DOHH2 (cell line): Measurements from ENCODE around the gene DCDC2C.

Experiments
- CTCF ChIP-seq: fragments of 200-600 bp; sonication (generic); IDR thresholded peaks from one replicate; pipeline ENCODE4 v1.5.1; 2014; ENCODE audit warnings: antibody characterized with exemption, mild to moderate bottlenecking, low read depth, low read length; ENCODE audit not compliant: poor library complexity, severe bottlenecking
- EZH2phosphoT487 ChIP-seq: fragments of 200-600 bp; sonication (generic); IDR thresholded peaks from 2 replicates; pipeline ENCODE4 v1.6.1; 2017; ENCODE audit warnings: borderline replicate concordance, mild to moderate bottlenecking, antibody characterized with exemption, low read length, moderate library complexity, mixed read lengths

- TF ChIP-seq CTCF (no peak), EZH2phosphoT487 (no peak)
These were observed 25.9 kb upstream of the DCDC2C start for GRCh38 chr2:3677436-3677835.
